GM19025 (cell line): Measurements from ENCODE around the gene TXLNA.

Experiments
- ATAC-seq: cut with Tn5 transposase; IDR thresholded peaks from one replicate; pipeline ENCODE4 v1.9.1; 2021; ENCODE audit warnings: mild to moderate bottlenecking, low read depth, moderate library complexity; ENCODE audit not compliant: unreplicated experiment

Gene TXLNA

DNA sequence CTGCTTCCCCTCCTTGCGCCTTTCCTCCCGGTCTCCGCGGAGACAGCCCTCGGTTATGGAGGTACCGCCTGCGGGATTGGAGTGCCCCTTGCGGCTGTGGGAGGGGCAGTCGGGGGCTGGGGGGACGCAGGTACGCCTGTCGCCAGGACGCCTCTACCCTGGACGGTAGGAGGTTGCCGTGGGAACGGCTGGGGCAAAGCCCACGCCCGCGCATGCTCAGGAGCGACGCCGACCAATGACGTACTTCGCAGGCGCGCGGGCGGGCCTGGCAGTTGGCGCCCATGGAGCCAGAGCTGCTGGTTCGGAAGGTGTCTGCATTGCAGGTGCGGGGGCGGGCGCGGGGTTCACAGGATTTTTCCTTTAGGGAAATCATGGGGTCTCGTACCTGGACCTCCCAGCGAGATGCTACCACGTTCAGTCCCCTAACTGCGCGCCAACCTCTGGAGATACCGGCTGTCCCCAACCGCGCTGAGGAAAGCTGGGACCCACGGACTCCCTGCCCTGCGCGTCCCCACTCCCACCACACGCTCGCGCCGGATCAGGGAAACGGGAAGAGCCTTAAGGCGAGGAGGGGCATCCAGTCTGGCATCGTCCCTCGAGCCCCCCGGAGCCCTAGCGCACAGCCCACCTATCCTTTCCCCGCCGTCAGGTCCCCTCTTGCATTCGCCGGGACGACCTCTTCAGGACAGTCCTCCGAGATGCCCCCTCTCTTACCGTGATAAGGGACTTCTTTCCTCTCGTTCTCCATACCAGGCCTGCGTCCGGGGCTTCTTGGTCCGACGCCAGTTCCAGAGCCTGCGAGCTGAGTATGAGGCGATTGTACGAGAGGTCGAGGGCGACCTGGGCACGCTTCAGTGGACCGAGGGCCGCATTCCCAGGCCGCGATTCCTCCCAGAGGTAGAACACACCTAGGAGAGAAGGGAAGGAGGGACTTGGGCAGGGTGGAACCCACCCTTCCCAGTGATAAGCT lies 26.2 kb downstream of the TXLNA start, which contains the start of gene IQCC:
Gene IQCC, plus strand, starts transcription at position 271 of the 970 bp plus-strand sequence. Its CDS starts 11 bp downstream, at position 282.
- ATAC-seq: peak; percentile 38

DNA sequence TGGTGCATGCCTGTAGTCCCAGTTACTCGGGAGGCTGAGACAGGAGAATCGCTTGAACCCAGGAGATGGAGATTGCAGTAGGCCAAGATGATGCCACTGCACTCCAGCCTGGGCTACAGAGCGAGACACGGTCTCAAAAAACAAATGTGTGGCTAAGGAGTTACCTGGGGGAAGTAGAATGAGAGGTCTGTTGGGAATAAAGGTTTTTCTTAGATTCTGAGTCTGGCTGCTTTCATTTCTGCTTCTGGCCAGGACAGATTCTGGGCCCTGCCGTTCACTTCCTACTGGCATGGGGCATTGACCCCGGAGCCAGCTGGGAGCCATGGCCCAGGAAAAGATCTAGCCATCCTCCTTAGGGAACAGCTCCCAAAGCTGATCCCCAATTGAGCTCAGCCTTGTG lies 29.0 kb downstream of the TXLNA start:
- no peak for ATAC-seq

- no peak for ATAC-seq
Observed at GRCh38 chr1:32208891-32209328, 29.4 kb downstream of the TXLNA start, which contains the start of gene DCDC2B. TSS of gene DCDC2B (plus strand) at chr1:32209089. CDS start at chr1:32209094, 5 bp downstream.

GRCh38 chr1:32215629-32216480 lies 36.4 kb downstream of the TXLNA start:
- no peak for ATAC-seq

GRCh38 chr1:32216566-32216965 lies 37.1 kb downstream of the TXLNA start:
- no peak for ATAC-seq

DNA sequence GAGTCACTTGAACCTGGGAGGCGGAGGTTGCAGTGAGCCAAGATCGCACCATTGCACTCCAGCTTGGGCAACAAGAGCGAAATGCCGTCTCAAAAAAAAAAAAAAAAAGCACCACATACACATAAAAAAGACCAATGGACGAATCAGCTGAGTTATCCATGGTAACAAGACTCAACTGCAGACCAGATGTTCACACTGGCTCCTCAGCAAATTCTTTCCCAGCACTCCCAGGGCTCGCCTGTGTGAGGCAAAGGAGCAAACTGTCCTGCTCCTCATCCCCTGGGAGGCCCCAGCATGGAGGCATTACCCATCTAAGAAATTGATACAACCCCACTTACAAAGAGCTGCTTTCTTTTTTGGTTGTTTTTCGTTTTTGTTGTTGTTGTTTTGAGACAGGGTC lies 39.5 kb downstream of the TXLNA start:
- no peak for ATAC-seq

- ATAC-seq: no peak
Observed at GRCh38 chr1:32220746-32221580, 41.5 kb downstream of the TXLNA start.

GRCh38 chr1:32221581-32221979 lies 42.1 kb downstream of the TXLNA start:
- no peak for ATAC-seq

- peak; percentile 86 for ATAC-seq
Observed at GRCh38 chr1:32221980-32222755, 42.7 kb downstream of the TXLNA start, which contains the start of the genes EIF3I and TMEM234. TSS of gene EIF3I (plus strand) at chr1:32222407. CDS start at chr1:32222442, 35 bp downstream. TSS of gene TMEM234 (minus strand) at chr1:32222353. CDS start at chr1:32222322, 31 bp downstream.

- no peak for ATAC-seq
Observed at GRCh38 chr1:32223683-32224082, 44.2 kb downstream of the TXLNA start.

GRCh38 chr1:32224285-32224684 lies 44.8 kb downstream of the TXLNA start:
- ATAC-seq: no peak

GRCh38 chr1:32228771-32229170 lies 49.3 kb downstream of the TXLNA start:
- no peak for ATAC-seq

- ATAC-seq: no peak
Observed at GRCh38 chr1:32231843-32232432, 52.5 kb downstream of the TXLNA start.

GRCh38 chr1:32232558-32233304 lies 53.3 kb downstream of the TXLNA start:
- ATAC-seq: no peak

- ATAC-seq: no peak
Observed at GRCh38 chr1:32234792-32235191, 55.3 kb downstream of the TXLNA start.

GRCh38 chr1:32239337-32239736 lies 59.9 kb downstream of the TXLNA start:
- no peak for ATAC-seq

- ATAC-seq: no peak
Observed at GRCh38 chr1:32239790-32240139, 60.3 kb downstream of the TXLNA start.
